A673 (cell line): ENCODE measurements around the gene CHCHD1. TPM values are rescaled to one million over a fixed set of nuclear protein-coding genes. Genes with fewer than 3 reads are reported as not detected.
"Not testable (repeated sequence)": the region's sequence is repeated elsewhere in the genome, so short reads cannot be mapped to it uniquely, and the experiment has no call there.

Source experiments
- BruUV-seq: library from RNA; stranded (reverse); fragments of 400-500 nt; replicated peaks from 2 replicates; lab custom pipeline; 2021; lab: Mats Ljungman, UMichigan
- CTCF ChIA-PET: fragments of 300-600 bp; sonication (Branson Sonifier 250); formaldehyde crosslinking; loops from one replicate; lab custom pipeline; 2022; ENCODE audit warnings: antibody characterized with exemption; lab: Charles Lee
- POLR2A ChIA-PET: fragments of 300-600 bp; sonication (Branson Sonifier 250); formaldehyde crosslinking; loops from one replicate; lab custom pipeline; 2022; ENCODE audit warnings: antibody characterized with exemption; ENCODE audit not compliant: low non-redundant PET; lab: Charles Lee
- DNase-seq: peaks from one replicate; pipeline ENCODE4 v3.0.0-alpha.2; 2015; ENCODE audit warnings: low spot score
- H3K27ac ChIP-seq: fragments of 200-600 bp; sonication (generic); 2 replicates; pipeline ENCODE4 v1.5.1; 2016; ENCODE audit warnings: mixed run types, low read depth, mild to moderate bottlenecking, mixed read lengths, antibody characterized with exemption, low read length; ENCODE audit not compliant: poor library complexity, severe bottlenecking
- H3K27me3 ChIP-seq: fragments of 200-600 bp; sonication (generic); replicated peaks from 2 replicates; pipeline ENCODE4 v1.6.1; 2017; ENCODE audit warnings: mixed run types, low read depth, mild to moderate bottlenecking, mixed read lengths, antibody characterized with exemption, low read length; ENCODE audit not compliant: insufficient read depth, poor library complexity
- H3K36me3 ChIP-seq: fragments of 200-600 bp; sonication (generic); 2 replicates; pipeline ENCODE4 v1.6.1; 2016; ENCODE audit warnings: mixed run types, mild to moderate bottlenecking, mixed read lengths, antibody characterized with exemption, low read length; ENCODE audit not compliant: insufficient read depth, poor library complexity, severe bottlenecking
- H3K4me1 ChIP-seq: fragments of 200-600 bp; sonication (generic); 2 replicates; pipeline ENCODE4 v1.6.1; 2017; ENCODE audit warnings: mixed run types, mild to moderate bottlenecking, mixed read lengths, antibody characterized with exemption, low read length; ENCODE audit not compliant: insufficient read depth, poor library complexity, severe bottlenecking
- H3K4me3 ChIP-seq: fragments of 200-600 bp; sonication (generic); 2 replicates; pipeline ENCODE4 v1.5.1; 2016; ENCODE audit warnings: low read depth, mixed run types, mild to moderate bottlenecking, mixed read lengths, low read length; ENCODE audit not compliant: poor library complexity, severe bottlenecking
- H3K9me3 ChIP-seq: fragments of 200-600 bp; sonication (generic); 2 replicates; pipeline ENCODE4 v1.6.1; 2016; ENCODE audit warnings: mixed run types, low read depth, mild to moderate bottlenecking, mixed read lengths, antibody characterized with exemption, low read length; ENCODE audit not compliant: poor library complexity, severe bottlenecking
- EZH2 ChIP-seq: fragments of 200-600 bp; sonication (generic); IDR thresholded peaks from 2 replicates; pipeline ENCODE4 v1.6.1; 2017; ENCODE audit warnings: borderline replicate concordance, low read depth, mild to moderate bottlenecking, mixed read lengths, antibody characterized with exemption, low read length; ENCODE audit not compliant: poor library complexity, severe bottlenecking
- intact Hi-C: fragments of 100-400 bp; cut with micrococcal nuclease; formaldehyde crosslinking; loops from one replicate; pipeline ENCODE4 v1.10.0; 2022; ENCODE audit not compliant: unreplicated experiment
- total RNA-seq: library from RNA; stranded (reverse); gene quantifications from 2 replicates; pipeline ENCODE4 v1.2.3, GENCODE V29; 2021
- TF ChIP-seq, protein P1 (sequence below): fragments of 300-800, 200-600 bp; sonication (generic); conservative IDR thresholded peaks from 2 replicates; pipeline ENCODE4 v1.5.1; 2017; ENCODE audit warnings: low read depth, mild to moderate bottlenecking, antibody characterized with exemption, low read length, moderate library complexity, mixed read lengths

CHCHD1 gene
- total RNA-seq, 1 experiment from 2014 or later = 37.5 TPM

DNA sequence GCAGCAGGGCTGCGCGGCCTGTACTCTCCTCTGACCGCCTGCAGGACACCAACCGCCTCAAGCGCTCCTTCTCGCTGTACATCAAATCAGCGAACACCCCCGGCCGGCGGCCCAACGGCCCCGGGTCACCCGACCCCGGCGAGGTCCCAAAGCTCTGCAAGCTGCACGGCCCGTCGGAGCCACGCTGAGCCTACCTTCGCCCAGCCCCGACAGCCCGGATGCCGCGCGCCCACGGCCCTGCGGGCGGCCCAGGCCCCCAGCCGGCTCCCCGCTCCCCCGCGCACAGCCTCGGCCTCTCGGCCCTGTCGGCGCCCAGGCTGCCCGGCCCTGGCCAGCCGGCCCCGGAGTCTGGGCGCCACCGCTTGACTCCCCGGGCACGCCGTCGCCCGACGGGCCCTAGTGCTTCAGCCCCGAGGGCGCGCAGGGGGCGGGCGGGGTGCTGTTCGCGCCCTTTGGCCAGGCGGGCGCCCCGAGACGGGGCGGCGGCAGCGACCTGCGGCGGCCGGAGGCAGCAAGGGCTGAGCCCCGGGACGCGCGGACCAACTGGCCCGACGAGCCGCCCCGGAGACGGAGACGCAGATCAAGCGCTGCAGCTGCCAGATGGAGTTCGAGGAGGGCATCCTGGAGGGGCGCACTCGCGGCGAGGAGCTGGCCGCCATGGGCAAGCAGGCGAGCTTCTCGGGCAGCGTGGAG lies 48.8 kb upstream of the CHCHD1 start:
- H3K27me3 ChIP-seq = no peaks in the 10 kb centered on the region
- BruUV-seq = no TSS peak
- CTCF ChIA-PET = interaction anchor here (0.6 kb wide), 1 partner anchor 642 kb away, joined by 3 read pairs; no protein-coding TSS in a partner anchor
- no peak overlapping the region for H3K4me3 ChIP-seq
- intact Hi-C loops = no loop called here
- DNase-seq = no peak
- H3K9me3 ChIP-seq = no peaks in the 10 kb centered on the region
- TF ChIP-seq EZH2 = no peak
- TF ChIP-seq, protein P1, sequence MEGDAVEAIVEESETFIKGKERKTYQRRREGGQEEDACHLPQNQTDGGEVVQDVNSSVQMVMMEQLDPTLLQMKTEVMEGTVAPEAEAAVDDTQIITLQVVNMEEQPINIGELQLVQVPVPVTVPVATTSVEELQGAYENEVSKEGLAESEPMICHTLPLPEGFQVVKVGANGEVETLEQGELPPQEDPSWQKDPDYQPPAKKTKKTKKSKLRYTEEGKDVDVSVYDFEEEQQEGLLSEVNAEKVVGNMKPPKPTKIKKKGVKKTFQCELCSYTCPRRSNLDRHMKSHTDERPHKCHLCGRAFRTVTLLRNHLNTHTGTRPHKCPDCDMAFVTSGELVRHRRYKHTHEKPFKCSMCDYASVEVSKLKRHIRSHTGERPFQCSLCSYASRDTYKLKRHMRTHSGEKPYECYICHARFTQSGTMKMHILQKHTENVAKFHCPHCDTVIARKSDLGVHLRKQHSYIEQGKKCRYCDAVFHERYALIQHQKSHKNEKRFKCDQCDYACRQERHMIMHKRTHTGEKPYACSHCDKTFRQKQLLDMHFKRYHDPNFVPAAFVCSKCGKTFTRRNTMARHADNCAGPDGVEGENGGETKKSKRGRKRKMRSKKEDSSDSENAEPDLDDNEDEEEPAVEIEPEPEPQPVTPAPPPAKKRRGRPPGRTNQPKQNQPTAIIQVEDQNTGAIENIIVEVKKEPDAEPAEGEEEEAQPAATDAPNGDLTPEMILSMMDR = no peak
- H3K36me3 ChIP-seq = peaks cover 11% of the 10 kb centered on the region
- no peak overlapping the region for H3K27ac ChIP-seq
- H3K4me1 ChIP-seq = no peaks in the 10 kb centered on the region
- POLR2A ChIA-PET = no interaction called here

DNA sequence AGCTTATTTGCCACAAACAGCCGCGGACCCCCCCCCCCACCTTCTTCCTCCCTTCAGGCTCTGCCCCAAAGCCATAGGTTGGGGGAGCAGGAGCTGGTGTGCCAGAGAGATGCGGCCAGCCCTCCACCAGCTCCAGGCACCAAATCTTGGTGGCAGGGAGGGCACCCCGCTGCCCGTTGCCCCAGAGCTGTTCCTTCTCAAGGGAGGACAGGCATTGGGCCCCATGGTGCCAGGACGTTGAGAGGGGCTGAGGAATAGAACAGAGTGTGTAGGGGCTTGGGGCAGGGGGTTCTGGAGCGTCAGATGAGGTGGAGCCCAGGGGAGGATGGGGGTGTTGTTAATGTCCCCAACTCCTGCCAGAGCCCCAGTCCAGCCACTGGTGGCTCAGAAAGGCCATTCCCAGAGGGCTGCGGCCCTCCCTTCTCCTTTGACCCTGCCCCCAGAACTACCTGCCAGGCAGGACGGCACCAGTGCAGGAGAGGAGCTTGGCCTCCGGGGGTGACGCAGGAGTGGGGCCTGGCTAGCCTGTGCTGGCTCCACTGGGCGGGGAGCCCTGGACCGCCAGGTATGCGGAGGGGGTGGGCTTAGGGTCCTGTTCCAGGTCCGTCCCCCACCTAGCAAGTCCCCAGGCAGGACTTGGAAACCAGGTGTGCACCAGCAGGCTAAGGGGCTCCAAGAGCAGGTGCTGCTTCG lies 47.7 kb upstream of the CHCHD1 start:
- CTCF ChIA-PET = no interaction called here
- peaks cover 9% of the 10 kb centered on the region for H3K36me3 ChIP-seq
- no peak for DNase-seq
- TF ChIP-seq, protein P1 = no peak
- no peak for TF ChIP-seq EZH2
- no peak overlapping the region for H3K4me3 ChIP-seq
- no peaks in the 10 kb centered on the region for H3K9me3 ChIP-seq
- H3K27me3 ChIP-seq = no peaks in the 10 kb centered on the region
- intact Hi-C loops = no loop called here
- no peaks in the 10 kb centered on the region for H3K4me1 ChIP-seq
- POLR2A ChIA-PET = no interaction called here
- H3K27ac ChIP-seq = no peak overlapping the region
- BruUV-seq = no TSS peak

DNA sequence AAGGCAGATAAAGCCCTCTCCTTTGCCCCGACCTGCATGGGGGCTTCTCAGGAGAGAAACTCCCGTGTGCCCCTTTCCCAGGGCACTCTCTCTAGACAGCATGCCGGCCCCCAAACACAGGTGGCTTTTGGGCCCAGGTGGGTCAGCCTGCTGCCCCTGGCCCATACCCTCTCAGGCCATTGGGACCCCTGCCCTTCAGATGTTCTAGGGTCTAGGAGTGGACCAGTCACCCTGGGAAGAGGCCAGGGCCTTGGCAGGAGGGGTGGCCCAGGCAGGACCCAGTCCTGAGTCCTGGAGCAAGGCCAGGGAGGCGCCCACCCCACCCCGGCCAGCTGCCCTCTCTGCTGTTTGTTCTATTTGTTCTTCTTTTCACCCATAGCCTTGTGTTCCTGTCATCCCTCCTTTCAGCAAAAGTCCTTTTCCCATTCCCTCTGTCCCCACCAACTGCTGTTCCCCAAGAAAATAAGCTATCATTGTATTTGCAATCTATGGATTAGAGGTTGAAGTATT lies 47.0 kb upstream of the CHCHD1 start:
- intact Hi-C loops = no loop called here
- Histone ChIP-seq H3K4me3 (no peak overlapping the region), H3K4me1 (no peaks in the 10 kb centered on the region), H3K9me3 (no peaks in the 10 kb centered on the region), H3K27me3 (no peaks in the 10 kb centered on the region), H3K36me3 (peaks cover 9% of the 10 kb centered on the region), H3K27ac (no peak overlapping the region)
- BruUV-seq = no TSS peak
- DNase-seq = no peak
- ChIA-PET CTCF (no interaction called here), POLR2A (no interaction called here)
- TF ChIP-seq EZH2 = no peak
- TF ChIP-seq, protein P1 = no peak

DNA sequence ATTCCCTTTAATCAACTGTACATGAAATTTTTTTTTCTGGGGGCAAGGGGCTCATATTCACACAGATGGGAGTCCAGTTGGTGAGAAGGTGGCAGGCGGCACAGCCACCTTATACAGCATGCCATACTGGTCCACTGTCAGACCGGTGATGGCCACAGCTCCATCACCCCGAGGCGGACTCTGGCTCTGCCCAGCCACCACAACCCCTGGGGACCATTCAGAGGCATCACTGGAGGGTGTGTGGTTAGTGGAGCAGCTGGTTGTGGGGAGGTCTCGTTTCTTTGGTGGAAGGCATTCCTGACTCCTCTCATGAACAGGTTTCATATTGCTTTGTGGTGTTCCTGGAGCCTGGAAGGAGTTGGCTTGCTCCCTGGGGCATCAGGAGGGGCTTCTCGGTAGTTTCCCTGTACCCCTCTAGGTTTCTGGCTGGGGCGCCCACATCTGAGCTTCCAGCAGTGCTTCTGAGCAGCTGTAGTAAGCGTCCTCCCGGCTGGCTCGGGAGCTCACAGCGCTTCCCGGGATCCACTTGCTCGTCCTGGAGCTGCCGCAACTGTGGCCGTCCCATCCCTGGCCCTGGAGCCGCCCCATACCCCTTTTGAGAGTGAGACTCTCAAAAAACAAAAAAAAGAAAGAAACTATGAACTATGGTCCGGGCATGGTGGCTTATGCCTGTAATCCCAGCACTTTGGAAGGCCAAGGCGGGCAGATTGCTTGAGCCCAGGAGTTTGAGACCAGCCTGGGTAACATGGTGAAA lies 41.2 kb upstream of the CHCHD1 start:
- H3K4me3 ChIP-seq, CTCF ChIA-PET, H3K4me1 ChIP-seq, H3K27ac ChIP-seq, intact Hi-C loops, DNase-seq, POLR2A ChIA-PET, H3K9me3 ChIP-seq, BruUV-seq, H3K27me3 ChIP-seq, H3K36me3 ChIP-seq: not testable (repeated sequence)
